Coronary artery (tissue), 2 donors: Measurements from ENCODE around the gene DPH1.
A peak's percentile ranks its signal among the peaks of the same experiment; 100 is the strongest.

ENCODE experiments used
- DNase-seq: peaks from one replicate; pipeline ENCODE4 v3.0.0-alpha.2; 2017; ENCODE audit warnings: low spot score
- H3K27ac ChIP-seq, 2 donors: fragments of 200-600 bp; sonication (generic); one replicate each; pipeline ENCODE4 v1.5.1; 2016 to 2019
- H3K4me3 ChIP-seq: fragments of 200-600 bp; sonication (generic); 2 replicates; pipeline ENCODE4 v1.5.1; 2016; ENCODE audit warnings: mild to moderate bottlenecking, moderate library complexity
- CTCF ChIP-seq: fragments of 200-600 bp; sonication (generic); IDR thresholded peaks from one replicate; pipeline ENCODE4 v1.5.1; 2019; ENCODE audit warnings: antibody characterized with exemption

DPH1 gene

GRCh38 chr17:2023692-2024571 lies 6.0 kb upstream of the DPH1 start:
- peak overlapping the region in 1 of 2 donors; percentile 33 for H3K27ac ChIP-seq
- no peak for TF ChIP-seq CTCF
- DNase-seq, result no peak
- H3K4me3 ChIP-seq, result peak overlapping the region; percentile 70

GRCh38 chr17:2024572-2025219 lies 5.3 kb upstream of the DPH1 start:
- Histone ChIP-seq H3K27ac (no peak overlapping the region), H3K4me3 (peak overlapping the region; percentile 70)
- no peak for DNase-seq
- TF ChIP-seq CTCF, result no peak

GRCh38 chr17:2025220-2025621 lies 4.7 kb upstream of the DPH1 start, which contains the start of gene RTN4RL1:
Gene RTN4RL1, minus strand, starts transcription at chr17:2025334. Its CDS starts 469 bp downstream, at chr17:2024865.
- H3K27ac ChIP-seq, result peak within 1 kb of the TSS in 1 of 2 donors; percentile 28
- DNase-seq, result no peak

GRCh38 chr17:2025622-2026309 lies 4.2 kb upstream of the DPH1 start:
- H3K27ac ChIP-seq, result peak overlapping the region in 1 of 2 donors; percentile 28
- peak; percentile 48 for TF ChIP-seq CTCF
- no peak for DNase-seq
- peak overlapping the region; percentile 70 for H3K4me3 ChIP-seq

More at GRCh38 chr17:2025220-2025621, 4.7 kb upstream of the DPH1 start, which contains the start of gene RTN4RL1:
- no peak for TF ChIP-seq CTCF
- peak within 1 kb of the TSS; percentile 70 for H3K4me3 ChIP-seq

- DNase-seq, result no peak
- Histone ChIP-seq H3K27ac (no peak overlapping the region), H3K4me3 (no peak overlapping the region)
- no peak for TF ChIP-seq CTCF
Measured at GRCh38 chr17:2027528-2028233, 2.3 kb upstream of the DPH1 start.

GRCh38 chr17:2028234-2028614 lies 1.7 kb upstream of the DPH1 start:
- no peak overlapping the region for H3K27ac ChIP-seq
- H3K4me3 ChIP-seq, result no peak overlapping the region
- TF ChIP-seq CTCF, result no peak
- no peak for DNase-seq
